GM23248 (cell line): ENCODE measurements around the gene ADPRHL1.

ENCODE experiments used
- EZH2 ChIP-seq: fragments of 200-600 bp; sonication (generic); IDR thresholded peaks from 2 replicates; pipeline ENCODE4 v1.6.1; 2018; ENCODE audit warnings: antibody characterized with exemption, mild to moderate bottlenecking; ENCODE audit not compliant: insufficient read depth, poor library complexity, severe bottlenecking
- EZH2phosphoT487 ChIP-seq: fragments of 200-600 bp; sonication (generic); IDR thresholded peaks from 2 replicates; pipeline ENCODE4 v1.6.1; 2018; ENCODE audit warnings: antibody characterized with exemption, moderate library complexity, mild to moderate bottlenecking, low read depth; ENCODE audit not compliant: insufficient read depth

- TF ChIP-seq EZH2 (no peak), EZH2phosphoT487 (no peak)
These were observed 39.4 kb downstream of the ADPRHL1 start for GRCh38 chr13:113413898-113414282.
